MM.1S (cell line): ENCODE data around the gene ASPHD1.

ENCODE experiments used
- DNase-seq: peaks from one replicate; pipeline ENCODE4 v3.0.0-alpha.2; 2015
- H2AFZ ChIP-seq: fragments of 300-600 bp; sonication (generic); 2 replicates; pipeline ENCODE4 v1.6.0; 2016; ENCODE audit warnings: antibody characterized with exemption, low read length
- H3F3A ChIP-seq: fragments of 300-600 bp; sonication (generic); 2 replicates; pipeline ENCODE4 v1.6.1; 2016; ENCODE audit warnings: mild to moderate bottlenecking, antibody characterized with exemption, low read length, moderate library complexity, mixed read lengths; ENCODE audit not compliant: insufficient read depth
- H3K27ac ChIP-seq: fragments of 300-600 bp; sonication (generic); 2 replicates; pipeline ENCODE4 v1.5.1; 2016; ENCODE audit warnings: mild to moderate bottlenecking, low read length
- H3K27me3 ChIP-seq: fragments of 300-600 bp; sonication (generic); replicated peaks from 2 replicates; pipeline ENCODE4 v1.6.0; 2016; ENCODE audit warnings: low read length; ENCODE audit not compliant: insufficient read depth
- H3K36me3 ChIP-seq: fragments of 300-600 bp; sonication (generic); replicated peaks from 2 replicates; pipeline ENCODE4 v1.6.1; 2016; ENCODE audit warnings: mild to moderate bottlenecking, low read length, mixed read lengths; ENCODE audit not compliant: insufficient read depth
- H3K4me1 ChIP-seq: fragments of 300-600 bp; sonication (generic); 2 replicates; pipeline ENCODE4 v1.6.1; 2016; ENCODE audit warnings: low read length, mixed read lengths
- H3K4me2 ChIP-seq: fragments of 300-600 bp; sonication (generic); 2 replicates; pipeline ENCODE4 v1.6.0; 2016; ENCODE audit warnings: low read depth, low read length
- H3K4me3 ChIP-seq: fragments of 300-600 bp; sonication (generic); 2 replicates; pipeline ENCODE4 v1.5.1; 2016; ENCODE audit warnings: low read length, mixed read lengths
- H3K79me2 ChIP-seq: fragments of 300-600 bp; sonication (generic); 2 replicates; pipeline ENCODE4 v1.6.1; 2016; ENCODE audit warnings: mixed run types, low read length, mixed read lengths
- H3K9ac ChIP-seq: fragments of 300-600 bp; sonication (generic); 2 replicates; pipeline ENCODE4 v1.6.1; 2016; ENCODE audit warnings: low read length, mixed read lengths
- H3K9me2 ChIP-seq: fragments of 300-600 bp; sonication (generic); replicated peaks from 2 replicates; pipeline ENCODE4 v1.6.1; 2016; ENCODE audit warnings: mild to moderate bottlenecking, low read length, mixed read lengths; ENCODE audit not compliant: insufficient read depth
- H3K9me3 ChIP-seq: fragments of 300-600 bp; sonication (generic); replicated peaks from 2 replicates; pipeline ENCODE4 v1.6.1; 2016; ENCODE audit warnings: mild to moderate bottlenecking, low read length, mixed read lengths; ENCODE audit not compliant: insufficient read depth
- H4K20me1 ChIP-seq: fragments of 300-600 bp; sonication (generic); 2 replicates; pipeline ENCODE4 v1.6.1; 2016; ENCODE audit warnings: mild to moderate bottlenecking, low read length, moderate library complexity, mixed read lengths; ENCODE audit not compliant: insufficient read depth
- EZH2 ChIP-seq: fragments of 300-600 bp; sonication (generic); optimal IDR thresholded peaks from 2 replicates; pipeline ENCODE3; 2017; ENCODE audit warnings: low read depth, mild to moderate bottlenecking, antibody characterized with exemption, low read length, mixed read lengths
- EZH2phosphoT487 ChIP-seq: fragments of 300-600 bp; sonication (generic); IDR thresholded peaks from 2 replicates; pipeline ENCODE4 v1.6.1; 2018; ENCODE audit warnings: antibody characterized with exemption, low read length
- TF ChIP-seq, protein P1 (sequence below): fragments of 300-600 bp; sonication (generic); IDR thresholded peaks from 2 replicates; pipeline ENCODE4 v1.5.1; 2016; ENCODE audit warnings: antibody characterized with exemption, low read length, mixed read lengths

Gene ASPHD1, protein sequence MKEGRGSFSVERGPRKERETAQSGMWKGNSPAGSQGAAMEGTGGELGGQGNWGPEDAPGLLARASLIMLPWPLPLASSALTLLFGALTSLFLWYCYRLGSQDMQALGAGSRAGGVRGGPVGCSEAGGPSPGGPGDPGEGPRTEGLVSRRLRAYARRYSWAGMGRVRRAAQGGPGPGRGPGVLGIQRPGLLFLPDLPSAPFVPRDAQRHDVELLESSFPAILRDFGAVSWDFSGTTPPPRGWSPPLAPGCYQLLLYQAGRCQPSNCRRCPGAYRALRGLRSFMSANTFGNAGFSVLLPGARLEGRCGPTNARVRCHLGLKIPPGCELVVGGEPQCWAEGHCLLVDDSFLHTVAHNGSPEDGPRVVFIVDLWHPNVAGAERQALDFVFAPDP

DNA sequence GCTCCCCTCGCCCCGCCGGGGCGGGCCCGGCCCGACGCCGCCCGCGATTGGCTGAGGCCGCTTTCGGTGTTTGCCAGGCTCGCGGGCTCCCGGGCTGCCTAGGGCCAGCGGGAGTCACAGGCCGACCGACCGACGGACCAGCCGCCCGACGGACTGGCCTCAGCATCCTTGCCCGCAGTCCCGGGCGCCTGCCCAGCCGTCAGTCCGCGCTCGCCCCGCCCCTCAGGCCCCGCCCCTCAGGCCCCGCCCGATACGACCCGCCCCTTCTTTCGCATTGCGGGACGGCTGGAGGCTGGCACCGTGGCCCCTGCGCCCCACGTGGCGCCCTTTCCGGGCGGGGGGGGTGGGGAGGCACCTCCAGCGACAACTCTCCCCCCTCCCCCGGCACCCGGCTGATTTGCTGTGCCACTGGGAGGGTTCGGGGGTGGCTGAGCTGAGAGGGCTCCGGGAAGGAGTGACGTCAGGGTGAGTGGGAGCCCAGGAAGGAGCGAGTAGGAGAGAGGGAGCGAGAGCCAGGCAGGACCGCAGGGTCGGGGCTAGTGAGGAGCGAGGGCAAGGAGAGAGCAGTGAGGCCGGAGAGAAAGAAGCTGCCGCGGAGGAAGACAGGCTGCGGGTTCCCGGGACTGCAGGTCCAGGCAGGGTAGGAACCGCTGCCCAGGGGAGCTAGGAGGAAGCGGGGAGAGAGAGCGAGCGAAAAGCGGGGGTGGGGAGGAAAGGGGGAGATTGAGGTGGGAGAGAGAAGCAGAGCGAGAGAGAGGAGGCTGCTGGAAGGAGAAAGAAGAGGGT lies at the start of gene ASPHD1:
Gene ASPHD1, plus strand, starts transcription at position 387 of the 786 bp plus-strand sequence. CDS start 484 bp downstream, outside the sequence.
- peak within 1 kb of the TSS; percentile 57 for H3K4me3 ChIP-seq
- H2AFZ ChIP-seq, result peak within 1 kb of the TSS; percentile 83
- H3K4me1 ChIP-seq, result 0 out of 2 replicates have a peak, but pooled peaks cover 4% of the 10 kb centered on the region
- no peaks in the 10 kb centered on the region for H3K9me3 ChIP-seq
- H3K27ac ChIP-seq, result no peak within 1 kb of the TSS
- DNase-seq, result peak; percentile 73
- no peaks in the 10 kb centered on the region for H3K9me2 ChIP-seq
- no peaks in the 10 kb centered on the region for H4K20me1 ChIP-seq
- H3K4me2 ChIP-seq, result peak within 1 kb of the TSS; percentile 99
- no peak within 1 kb of the TSS for H3K9ac ChIP-seq
- no peaks in the 10 kb centered on the region for H3K36me3 ChIP-seq
- H3K79me2 ChIP-seq, result no peaks in the 10 kb centered on the region
- peaks cover 55% of the 10 kb centered on the region for H3K27me3 ChIP-seq
- no peak for TF ChIP-seq EZH2
- TF ChIP-seq EZH2phosphoT487, result no peak
- TF ChIP-seq, protein P1, sequence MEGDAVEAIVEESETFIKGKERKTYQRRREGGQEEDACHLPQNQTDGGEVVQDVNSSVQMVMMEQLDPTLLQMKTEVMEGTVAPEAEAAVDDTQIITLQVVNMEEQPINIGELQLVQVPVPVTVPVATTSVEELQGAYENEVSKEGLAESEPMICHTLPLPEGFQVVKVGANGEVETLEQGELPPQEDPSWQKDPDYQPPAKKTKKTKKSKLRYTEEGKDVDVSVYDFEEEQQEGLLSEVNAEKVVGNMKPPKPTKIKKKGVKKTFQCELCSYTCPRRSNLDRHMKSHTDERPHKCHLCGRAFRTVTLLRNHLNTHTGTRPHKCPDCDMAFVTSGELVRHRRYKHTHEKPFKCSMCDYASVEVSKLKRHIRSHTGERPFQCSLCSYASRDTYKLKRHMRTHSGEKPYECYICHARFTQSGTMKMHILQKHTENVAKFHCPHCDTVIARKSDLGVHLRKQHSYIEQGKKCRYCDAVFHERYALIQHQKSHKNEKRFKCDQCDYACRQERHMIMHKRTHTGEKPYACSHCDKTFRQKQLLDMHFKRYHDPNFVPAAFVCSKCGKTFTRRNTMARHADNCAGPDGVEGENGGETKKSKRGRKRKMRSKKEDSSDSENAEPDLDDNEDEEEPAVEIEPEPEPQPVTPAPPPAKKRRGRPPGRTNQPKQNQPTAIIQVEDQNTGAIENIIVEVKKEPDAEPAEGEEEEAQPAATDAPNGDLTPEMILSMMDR, result no peak
- H3F3A ChIP-seq, result no peaks in the 10 kb centered on the region

DNA sequence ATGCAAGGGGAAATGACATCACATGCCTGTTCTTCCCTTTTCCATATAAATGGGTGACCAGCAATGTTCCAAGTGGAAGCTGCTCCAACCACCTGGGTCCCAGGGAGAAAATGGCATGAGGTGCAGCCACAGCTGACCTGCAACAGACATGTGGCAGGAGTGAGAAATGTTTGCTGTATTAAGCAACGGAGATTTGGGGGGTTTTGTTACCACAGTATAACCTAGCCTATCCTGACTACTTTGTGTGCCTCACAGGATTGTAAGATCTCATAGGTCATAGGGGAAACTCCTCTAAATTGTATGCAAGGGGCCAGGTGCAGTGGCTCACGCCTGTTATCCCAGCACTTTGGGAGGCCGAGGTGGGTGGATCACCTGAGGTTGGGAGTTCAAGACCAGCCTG lies 49.3 kb upstream of the ASPHD1 start:
- Histone ChIP-seq H3K27ac (no peak overlapping the region), H3K9me3 (no peaks in the 10 kb centered on the region), H3F3A (no peaks in the 10 kb centered on the region), H3K4me3 (no peak overlapping the region), H3K36me3 (no peaks in the 10 kb centered on the region), H3K79me2 (no peaks in the 10 kb centered on the region), H3K4me1 (no peaks in the 10 kb centered on the region), H3K4me2 (no peak overlapping the region), H3K27me3 (no peaks in the 10 kb centered on the region), H2AFZ (no peak overlapping the region), H4K20me1 (no peaks in the 10 kb centered on the region), H3K9ac (no peak overlapping the region), H3K9me2 (no peaks in the 10 kb centered on the region)
- DNase-seq, result no peak
- TF ChIP-seq EZH2 (no peak), EZH2phosphoT487 (no peak)
- TF ChIP-seq, protein P1, result no peak

DNA sequence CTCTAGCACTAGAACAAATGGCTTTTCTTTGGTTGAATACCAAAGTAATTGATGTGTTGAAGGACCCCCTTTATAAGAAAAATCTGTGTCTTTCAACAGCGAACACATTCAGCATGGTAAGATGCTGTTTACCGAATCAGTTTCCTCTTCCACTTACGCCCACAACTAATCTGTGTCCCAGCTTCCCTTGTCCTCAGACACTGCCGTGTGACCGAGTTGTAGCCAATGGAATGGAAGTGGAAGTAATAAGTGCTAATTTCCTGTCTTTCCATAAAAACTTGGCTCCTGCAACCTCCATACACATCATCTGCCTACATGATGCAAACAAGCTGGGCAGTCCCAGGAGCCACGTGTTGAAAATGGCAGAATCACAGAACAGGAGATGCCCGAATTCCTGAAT lies 47.6 kb upstream of the ASPHD1 start:
- H3K9me3 ChIP-seq, result no peaks in the 10 kb centered on the region
- no peaks in the 10 kb centered on the region for H4K20me1 ChIP-seq
- H3K27ac ChIP-seq, result no peak overlapping the region
- TF ChIP-seq EZH2phosphoT487, result no peak
- TF ChIP-seq, protein P1, result no peak
- no peak for TF ChIP-seq EZH2
- no peaks in the 10 kb centered on the region for H3K9me2 ChIP-seq
- H3K27me3 ChIP-seq, result no peaks in the 10 kb centered on the region
- no peak overlapping the region for H2AFZ ChIP-seq
- H3K79me2 ChIP-seq, result no peaks in the 10 kb centered on the region
- H3F3A ChIP-seq, result no peaks in the 10 kb centered on the region
- no peak overlapping the region for H3K4me2 ChIP-seq
- no peak for DNase-seq
- no peaks in the 10 kb centered on the region for H3K36me3 ChIP-seq
- no peaks in the 10 kb centered on the region for H3K4me1 ChIP-seq
- H3K4me3 ChIP-seq, result no peak overlapping the region
- H3K9ac ChIP-seq, result no peak overlapping the region
